Testis (tissue), 2 donors: ENCODE data around the gene DMC1.

Experiments
- CTCF ChIP-seq, 3 experiments: fragments of 450-650 bp in 2 of 3; fragments of 200-600 bp in 1 of 3; sonication (generic) in 1 of 3; IDR thresholded peaks; one replicate each; pipeline ENCODE4 v1.5.1; 2016 to 2019; ENCODE audit warnings: antibody characterized with exemption in 3 of 3, mild to moderate bottlenecking in 2 of 3, moderate library complexity in 1 of 3
- POLR2A ChIP-seq: fragments of 450-650 bp; IDR thresholded peaks from one replicate; pipeline ENCODE4 v1.6.1; 2017; ENCODE audit warnings: antibody characterized with exemption, mild to moderate bottlenecking, moderate library complexity

GRCh38 chr22:38469306-38469781 lies 100.6 kb downstream of the DMC1 start:
- TF ChIP-seq CTCF (IDR thresholded peaks at IDR 0.05) = no peak
- no peak for TF ChIP-seq POLR2A
